Measurements from ENCODE around the gene RTKN2. TPM values are rescaled to one million over a fixed set of nuclear protein-coding genes. Genes with fewer than 3 reads are reported as not detected.

The RTKN2 gene
- total RNA-seq, 2 experiments from 2014 or later = 2.9 to 3.8 TPM

DNA sequence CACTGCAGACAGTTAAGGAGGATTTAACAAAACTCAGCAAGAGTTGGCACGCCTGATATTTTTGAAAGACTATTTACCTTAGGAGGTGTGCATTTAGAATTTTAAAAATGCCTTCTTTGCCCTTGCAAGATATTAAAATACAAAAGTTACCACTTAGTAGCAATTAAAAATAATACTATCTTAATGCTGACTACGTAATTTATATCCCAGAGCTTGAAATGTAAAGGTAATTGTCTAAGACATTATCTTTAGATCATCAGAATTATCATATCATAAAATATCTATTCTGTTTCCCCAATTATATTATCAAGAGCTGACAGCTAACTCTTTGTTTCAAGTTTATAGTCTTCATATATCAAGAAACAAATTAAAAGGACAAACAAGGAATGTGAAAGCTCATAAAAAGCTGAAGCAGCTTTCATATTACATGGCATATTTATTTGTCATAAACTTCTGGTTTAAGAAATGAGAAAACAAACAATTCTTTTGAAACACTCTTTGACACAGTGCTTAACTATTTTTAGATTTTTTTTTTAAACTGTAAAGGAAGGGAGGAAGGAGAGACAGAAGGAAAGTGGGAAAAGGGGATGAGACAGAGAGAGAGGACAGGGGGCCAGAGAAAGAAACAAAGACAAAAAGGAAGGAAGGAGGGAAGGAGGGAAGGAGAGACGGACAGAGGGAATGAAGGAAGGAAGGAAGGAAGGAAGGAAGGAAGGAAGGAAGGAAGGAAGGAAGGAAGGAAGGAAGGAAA, 73.5 kb downstream of the RTKN2 start:
- Mint-ChIP-seq H3K4me3 (no peak overlapping the region), H3K27me3 (no peaks in the 10 kb centered on the region), H3K9me3 (ENCODE audit: low read depth) (no peaks in the 10 kb centered on the region), H3K4me1 (peaks cover 26% of the 10 kb centered on the region), H3K36me3 (peaks cover 17% of the 10 kb centered on the region), H3K27ac (peak overlapping the region; percentile 36)
- no peak for DNase-seq
- no peak for ATAC-seq
- CTCF ChIA-PET = interaction anchor here (1.2 to 2.3 kb wide), 4 partner anchors 10 to 295 kb away, joined by 3 to 7 read pairs (median 4); no protein-coding TSS in a partner anchor

DNA sequence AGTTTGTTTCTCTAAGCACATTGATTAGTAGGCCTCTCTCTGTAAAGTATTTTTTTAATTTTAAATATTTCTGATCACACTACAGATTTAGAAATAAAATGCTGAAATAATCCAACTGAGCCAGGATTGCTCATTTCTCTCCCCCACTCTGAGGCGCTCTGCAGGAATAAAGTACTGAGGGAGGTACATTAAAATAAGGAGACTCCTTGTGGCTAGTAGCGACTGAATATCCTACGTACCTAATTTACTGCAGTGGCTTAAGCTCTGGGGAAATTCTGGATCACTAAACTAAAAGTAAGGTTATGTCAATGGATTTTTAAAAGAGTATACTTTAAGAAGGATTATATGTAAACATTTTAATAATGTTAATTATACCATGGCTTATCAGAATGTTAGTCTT, 75.2 kb downstream of the RTKN2 start:
- CTCF ChIA-PET = no interaction called here
- no peaks in the 10 kb centered on the region for H3K9me3 Mint-ChIP-seq (ENCODE audit: low read depth)
- no peak for DNase-seq
- no peak overlapping the region for H3K4me3 Mint-ChIP-seq
- no peak overlapping the region for H3K27ac Mint-ChIP-seq
- H3K36me3 Mint-ChIP-seq = peaks cover 24% of the 10 kb centered on the region
- no peaks in the 10 kb centered on the region for H3K27me3 Mint-ChIP-seq
- peaks cover 19% of the 10 kb centered on the region for H3K4me1 Mint-ChIP-seq
- no peak for ATAC-seq

DNA sequence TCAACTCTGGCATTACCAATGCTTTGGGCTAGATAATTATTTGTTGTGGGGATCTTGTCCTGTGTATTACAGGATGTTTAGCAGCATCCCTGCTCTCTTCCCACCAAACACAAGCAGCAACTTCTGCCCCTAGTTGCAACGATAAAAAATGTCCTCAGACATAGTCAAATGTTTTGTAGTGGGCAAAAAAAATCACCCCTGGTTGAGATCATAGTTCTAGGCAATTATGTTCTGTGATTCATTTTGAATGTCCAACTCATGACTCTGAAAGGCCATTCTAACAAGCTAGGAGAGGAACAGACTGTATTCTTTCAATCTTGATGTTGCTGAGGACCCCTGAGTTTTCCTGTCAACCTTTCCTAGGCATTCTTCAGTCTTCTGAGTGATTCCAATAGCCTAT, 79.5 kb downstream of the RTKN2 start:
- Mint-ChIP-seq H3K4me1 (peaks cover 46% of the 10 kb centered on the region), H3K27ac (peak overlapping the region; percentile 11)
- CTCF ChIA-PET = interaction anchor here (1.5 to 2.7 kb wide), 2 partner anchors 9 to 56 kb away, joined by 7 to 11 read pairs; no protein-coding TSS in a partner anchor

DNA sequence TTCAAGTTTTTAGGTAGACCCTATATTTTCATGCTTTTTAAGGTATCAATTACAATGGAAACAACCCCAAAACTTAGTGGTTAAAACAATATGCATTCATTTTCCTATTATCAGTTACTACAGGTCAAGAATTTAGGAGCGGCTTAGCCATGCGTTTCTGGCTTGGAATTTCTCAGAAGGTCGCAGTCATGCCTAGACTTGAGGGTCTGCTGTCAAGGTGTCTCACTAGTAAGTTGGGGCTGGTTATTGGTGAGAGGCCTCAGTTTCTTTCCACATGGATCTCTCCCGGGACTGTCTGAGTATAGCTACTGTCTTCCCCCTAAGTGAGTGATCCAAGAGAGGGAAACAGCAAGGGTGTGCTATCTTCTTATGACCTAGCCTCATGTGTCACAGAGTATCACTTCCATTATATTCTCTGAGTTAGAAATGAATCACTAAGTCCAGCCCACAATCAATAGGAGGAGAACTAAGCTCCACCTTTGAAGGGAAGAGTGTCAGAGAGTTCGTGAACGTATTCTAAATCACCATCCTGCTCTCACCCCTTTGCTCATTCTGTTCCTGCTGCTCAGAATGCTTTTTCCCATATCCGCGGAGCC, 80.5 kb downstream of the RTKN2 start:
- Mint-ChIP-seq H3K27me3 (no peaks in the 10 kb centered on the region), H3K9me3 (ENCODE audit: low read depth) (no peaks in the 10 kb centered on the region), H3K4me1 (peaks cover 55% of the 10 kb centered on the region), H3K4me3 (no peak overlapping the region), H3K27ac (peak overlapping the region; percentile 92), H3K36me3 (peaks cover 30% of the 10 kb centered on the region)
- CTCF ChIA-PET = interaction anchor here (1.0 to 2.7 kb wide), 4 partner anchors 10 to 142 kb away, joined by 3 to 11 read pairs (median 6); no protein-coding TSS in a partner anchor
- ATAC-seq = no peak
- DNase-seq = no peak

More for the DNA sequence above, 79.5 kb downstream of the RTKN2 start:
- no peaks in the 10 kb centered on the region for H3K27me3 Mint-ChIP-seq
- H3K9me3 Mint-ChIP-seq (ENCODE audit: low read depth) = no peaks in the 10 kb centered on the region
- no peak overlapping the region for H3K4me3 Mint-ChIP-seq
- no peak for ATAC-seq
- no peak for DNase-seq
- peaks cover 30% of the 10 kb centered on the region for H3K36me3 Mint-ChIP-seq

DNA sequence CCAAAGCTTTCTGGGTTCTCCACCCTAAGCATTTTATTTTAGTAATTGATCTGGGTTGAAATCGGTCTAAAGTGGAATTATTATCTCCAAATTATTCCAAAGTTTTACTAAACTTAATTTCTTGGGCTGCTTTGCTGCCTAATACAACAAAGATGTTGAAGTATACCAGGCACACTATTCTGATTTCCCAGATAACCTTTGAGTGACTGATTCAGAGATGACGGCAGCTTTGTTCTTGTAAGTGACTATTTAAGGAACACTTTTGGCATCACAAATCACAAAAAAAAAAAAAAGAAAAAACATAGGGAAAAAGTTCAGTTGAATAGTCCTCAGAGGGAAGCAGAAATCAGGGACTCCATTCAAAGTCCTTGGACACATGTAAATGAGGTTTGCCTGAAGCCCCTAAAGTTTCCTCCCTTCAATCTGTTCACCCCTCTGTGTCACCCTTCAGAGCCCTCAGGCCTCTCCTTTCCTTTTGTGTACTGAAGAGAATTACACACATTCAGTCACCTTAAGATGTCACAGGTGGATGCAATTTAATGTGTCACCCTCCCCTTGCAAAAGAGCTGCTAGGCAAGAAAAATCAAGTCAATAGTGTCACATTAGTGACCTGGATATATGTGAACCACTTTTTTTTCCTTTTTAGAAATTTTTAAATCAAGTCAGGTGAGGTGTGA, 81.5 kb downstream of the RTKN2 start:
- Mint-ChIP-seq H3K27ac (peak overlapping the region; percentile 92), H3K36me3 (peaks cover 28% of the 10 kb centered on the region), H3K27me3 (no peaks in the 10 kb centered on the region), H3K4me1 (peaks cover 63% of the 10 kb centered on the region), H3K9me3 (ENCODE audit: low read depth) (no peaks in the 10 kb centered on the region), H3K4me3 (no peak overlapping the region)
- DNase-seq = no peak
- CTCF ChIA-PET = interaction anchor here (2.7 to 6.8 kb wide), 2 partner anchors 11 to 57 kb away, joined by 11 to 39 read pairs; no protein-coding TSS in a partner anchor
- ATAC-seq = no peak

DNA sequence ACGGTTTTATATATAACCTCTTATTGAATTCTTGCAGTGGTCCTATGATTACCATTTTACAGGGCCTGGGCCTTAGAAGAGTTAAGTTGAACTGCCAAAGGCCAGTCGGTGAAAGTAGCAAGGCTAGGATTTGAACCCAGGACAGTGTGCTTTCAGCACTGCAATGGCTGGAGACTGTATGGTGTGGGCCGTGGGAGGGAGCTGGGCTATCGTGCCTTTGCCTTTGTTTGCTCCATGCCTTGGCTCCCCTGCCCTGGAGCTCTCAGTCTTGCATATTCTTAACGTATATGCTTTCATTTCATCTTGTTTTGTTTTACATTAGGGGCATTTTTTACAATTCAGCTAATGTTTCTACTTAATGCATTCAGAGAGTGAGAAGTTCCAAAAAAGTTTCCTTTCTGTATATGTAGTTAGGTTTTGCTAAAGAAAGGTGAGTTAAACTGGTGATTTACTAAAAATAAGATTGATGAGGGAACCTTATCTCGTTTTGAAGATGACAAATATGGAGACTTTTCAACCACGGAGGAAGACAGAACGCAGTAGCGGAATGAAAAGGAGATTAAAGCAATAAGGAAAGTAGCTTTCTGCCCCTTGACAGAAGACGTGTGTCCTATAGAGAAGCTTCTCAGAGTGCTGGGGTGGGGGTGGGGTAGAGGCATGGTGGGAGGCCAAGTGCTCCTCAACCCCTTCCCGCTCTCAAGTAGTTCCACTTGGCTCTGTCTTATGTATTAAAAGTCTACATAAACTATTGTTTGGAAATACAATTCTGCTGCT, 82.5 kb downstream of the RTKN2 start:
- H3K9me3 Mint-ChIP-seq (ENCODE audit: low read depth) = peaks cover under 1% of the 10 kb centered on the region
- peak overlapping the region; percentile 92 for H3K27ac Mint-ChIP-seq
- ATAC-seq (peak; percentile 50), DNase-seq (peak; percentile 51)
- H3K4me3 Mint-ChIP-seq = peak overlapping the region; percentile 39
- CTCF ChIA-PET = interaction anchor here (0.9 to 6.8 kb wide), 4 partner anchors 9 to 147 kb away, joined by 3 to 39 read pairs (median 8); no protein-coding TSS in a partner anchor
- no peaks in the 10 kb centered on the region for H3K27me3 Mint-ChIP-seq
- peaks cover 71% of the 10 kb centered on the region for H3K4me1 Mint-ChIP-seq
- H3K36me3 Mint-ChIP-seq = peaks cover 36% of the 10 kb centered on the region

DNA sequence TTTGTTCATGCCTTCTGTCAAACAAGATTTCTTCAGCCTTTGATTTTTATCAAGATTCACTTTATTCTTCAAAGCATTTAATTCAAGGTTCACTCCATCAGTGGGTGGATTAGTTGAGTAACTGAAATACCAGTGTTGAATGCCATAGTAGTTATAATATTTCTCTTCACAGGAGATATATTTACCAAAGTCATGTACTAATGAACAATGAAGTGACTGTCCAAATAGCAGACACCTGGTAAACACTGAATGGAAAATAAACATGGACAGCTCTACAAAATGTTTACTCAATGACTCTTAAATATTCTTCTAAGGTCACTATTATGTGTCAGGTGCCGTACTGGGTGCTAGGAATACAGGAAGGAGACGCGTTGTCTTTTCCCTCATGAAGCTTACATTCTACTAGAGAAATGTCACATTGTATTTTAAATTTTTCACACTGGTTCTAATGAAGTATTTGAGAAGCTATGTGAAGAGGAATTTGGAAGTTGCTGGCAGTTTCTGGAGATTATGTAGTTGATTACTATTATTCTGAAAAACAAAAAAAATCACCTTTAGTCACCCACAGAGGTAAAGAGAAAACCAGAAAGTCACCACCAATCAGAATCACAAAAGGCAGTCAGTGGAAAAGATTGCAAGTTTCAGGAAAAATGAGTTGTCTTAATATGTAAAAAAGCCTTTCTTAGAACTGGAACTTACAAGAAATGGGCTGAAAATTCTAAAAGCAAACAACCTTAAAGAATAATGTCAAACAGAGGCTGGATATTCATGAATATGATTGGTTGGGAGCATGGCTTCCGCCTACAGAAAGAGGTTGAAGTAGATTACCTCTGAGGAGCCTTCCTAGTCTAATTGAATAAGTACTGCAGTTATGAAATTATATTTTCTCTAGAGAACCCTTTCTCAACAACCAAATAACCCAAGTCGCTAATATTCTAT, 84.5 kb downstream of the RTKN2 start:
- ATAC-seq = peak; percentile 6
- CTCF ChIA-PET = interaction anchor here (0.6 to 6.8 kb wide), 13 partner anchors 11 to 287 kb away, joined by 3 to 39 read pairs (median 3); no protein-coding TSS in a partner anchor
- peaks cover 71% of the 10 kb centered on the region for H3K4me1 Mint-ChIP-seq
- H3K27me3 Mint-ChIP-seq = no peaks in the 10 kb centered on the region
- peaks cover 41% of the 10 kb centered on the region for H3K36me3 Mint-ChIP-seq
- no peak for DNase-seq
- peak overlapping the region; percentile 92 for H3K27ac Mint-ChIP-seq
- peaks cover 8% of the 10 kb centered on the region for H3K9me3 Mint-ChIP-seq (ENCODE audit: low read depth)
- H3K4me3 Mint-ChIP-seq = peak overlapping the region; percentile 17

DNA sequence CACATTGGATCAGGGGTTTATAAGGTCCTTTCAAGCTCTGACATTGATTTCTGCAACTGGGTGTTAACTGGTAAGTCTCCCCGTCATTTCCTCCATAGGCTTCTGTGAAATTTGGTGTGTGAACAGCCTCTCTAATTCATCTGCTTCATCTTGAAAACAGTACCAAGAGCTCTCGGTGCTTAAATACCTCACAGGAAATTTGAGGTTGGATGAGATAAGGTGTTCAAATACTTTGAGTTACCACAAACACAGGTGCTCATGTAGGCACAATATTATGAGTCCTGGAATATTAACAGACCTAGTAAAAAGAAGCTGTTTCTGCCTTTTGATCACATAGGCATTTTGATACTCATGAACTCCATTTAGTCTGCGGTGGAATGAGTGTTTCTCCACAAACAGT, 85.2 kb downstream of the RTKN2 start:
- DNase-seq (peak; percentile 78), ATAC-seq (peak; percentile 76)
- CTCF ChIA-PET = interaction anchor here (0.9 to 6.8 kb wide), 9 partner anchors 12 to 145 kb away, joined by 3 to 39 read pairs (median 3); no protein-coding TSS in a partner anchor
- Mint-ChIP-seq H3K9me3 (ENCODE audit: low read depth) (peaks cover 11% of the 10 kb centered on the region), H3K27ac (peak overlapping the region; percentile 92), H3K4me3 (peak overlapping the region; percentile 17), H3K27me3 (no peaks in the 10 kb centered on the region), H3K36me3 (peaks cover 44% of the 10 kb centered on the region), H3K4me1 (peaks cover 74% of the 10 kb centered on the region)

DNA sequence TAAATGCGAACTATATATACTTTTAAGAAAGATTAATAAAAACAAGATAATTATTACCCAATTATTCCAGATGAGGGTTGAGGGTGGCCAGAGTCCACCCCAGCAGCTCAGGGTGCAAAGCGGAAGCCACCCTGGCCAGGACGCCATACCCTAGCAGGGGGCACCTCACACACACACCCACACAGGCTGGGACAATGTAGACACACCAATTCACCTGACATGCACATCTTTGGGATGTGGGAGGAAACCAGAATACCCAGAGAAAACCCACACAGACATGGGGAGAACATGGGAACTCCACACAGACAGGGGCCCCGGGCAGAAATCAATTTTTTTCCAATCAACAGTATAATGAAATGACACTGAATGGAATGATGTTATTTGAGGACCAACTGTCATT, 86.0 kb downstream of the RTKN2 start:
- Mint-ChIP-seq H3K4me1 (peaks cover 68% of the 10 kb centered on the region), H3K9me3 (ENCODE audit: low read depth) (peaks cover 12% of the 10 kb centered on the region), H3K4me3 (no peak overlapping the region), H3K27ac (peak overlapping the region; percentile 83), H3K27me3 (no peaks in the 10 kb centered on the region), H3K36me3 (peaks cover 43% of the 10 kb centered on the region)
- CTCF ChIA-PET = interaction anchor here (0.9 to 6.8 kb wide), 4 partner anchors 13 to 144 kb away, joined by 3 to 39 read pairs (median 6); no protein-coding TSS in a partner anchor
- ATAC-seq = no peak
- DNase-seq = no peak

DNA sequence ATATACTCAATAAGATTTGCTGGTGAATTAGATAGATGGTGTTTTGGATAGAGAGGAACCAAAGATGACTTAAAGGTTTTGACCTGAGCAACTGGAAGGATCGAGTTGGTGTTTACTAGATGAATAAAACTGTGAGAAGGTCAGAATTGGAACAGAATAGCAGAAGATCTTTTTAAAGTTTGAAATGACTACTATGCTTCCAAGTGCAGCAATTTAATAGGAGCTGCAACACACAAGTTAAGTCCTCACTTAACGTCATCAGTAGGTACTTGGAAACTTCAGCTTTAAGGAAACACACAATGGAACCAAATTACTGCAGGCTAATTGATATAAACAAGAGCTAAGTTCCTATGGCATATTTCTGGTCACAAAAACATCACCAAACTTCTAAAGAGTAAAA, 86.5 kb downstream of the RTKN2 start:
- H3K27ac Mint-ChIP-seq = peak overlapping the region; percentile 76
- H3K36me3 Mint-ChIP-seq = peaks cover 43% of the 10 kb centered on the region
- H3K9me3 Mint-ChIP-seq (ENCODE audit: low read depth) = peaks cover 13% of the 10 kb centered on the region
- peaks cover 65% of the 10 kb centered on the region for H3K4me1 Mint-ChIP-seq
- no peak for DNase-seq
- CTCF ChIA-PET = interaction anchor here (0.7 to 6.8 kb wide), 2 partner anchors 62 to 100 kb away, joined by 3 to 39 read pairs; no protein-coding TSS in a partner anchor
- H3K4me3 Mint-ChIP-seq = no peak overlapping the region
- ATAC-seq = no peak
- no peaks in the 10 kb centered on the region for H3K27me3 Mint-ChIP-seq

DNA sequence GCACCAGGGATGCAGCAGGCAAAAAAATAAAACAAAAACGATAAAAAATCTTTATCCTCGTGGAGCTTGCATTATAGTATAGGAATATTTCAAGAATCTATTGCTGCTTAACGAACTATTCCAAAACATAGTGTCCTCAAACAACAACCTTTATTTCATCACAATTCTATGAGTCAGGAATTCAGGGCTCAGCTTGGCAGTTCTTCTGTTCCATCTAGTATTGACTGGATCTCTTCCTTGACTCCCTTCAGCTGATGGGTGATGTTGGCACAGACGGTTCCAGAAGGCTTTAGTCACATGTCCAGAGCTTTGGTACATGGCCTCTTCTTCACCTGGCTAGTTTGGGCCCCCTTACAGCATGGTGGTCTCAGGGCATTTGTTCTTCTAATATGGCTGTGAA, 88.0 kb downstream of the RTKN2 start:
- H3K36me3 Mint-ChIP-seq = peaks cover 53% of the 10 kb centered on the region
- CTCF ChIA-PET = interaction anchor here (0.9 to 6.8 kb wide), 4 partner anchors 60 to 81 kb away, joined by 3 to 39 read pairs (median 4); no protein-coding TSS in a partner anchor

DNA sequence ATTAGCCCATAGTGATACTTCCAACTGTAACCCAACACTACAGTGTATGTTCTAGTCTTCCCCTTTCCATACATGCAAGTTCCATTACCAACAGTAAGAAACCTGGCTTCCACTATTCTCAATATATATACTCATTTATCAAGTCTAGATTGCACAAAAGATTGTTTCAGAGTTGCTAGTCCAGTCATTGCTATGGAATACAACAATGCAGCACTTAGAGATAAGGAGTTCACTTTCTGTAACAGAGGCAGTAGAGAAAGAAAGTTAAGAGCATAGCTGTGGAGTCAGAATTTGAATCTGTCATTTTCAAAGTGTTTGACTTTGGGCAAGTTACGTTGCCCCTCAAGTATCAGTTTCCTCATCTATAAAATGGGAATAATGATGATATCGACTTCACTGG, 90.1 kb downstream of the RTKN2 start:
- peaks cover 59% of the 10 kb centered on the region for H3K36me3 Mint-ChIP-seq
- H3K27ac Mint-ChIP-seq = no peak overlapping the region
- H3K4me1 Mint-ChIP-seq = peaks cover 53% of the 10 kb centered on the region
- no peaks in the 10 kb centered on the region for H3K27me3 Mint-ChIP-seq
- H3K4me3 Mint-ChIP-seq = no peak overlapping the region
- H3K9me3 Mint-ChIP-seq (ENCODE audit: low read depth) = peaks cover 16% of the 10 kb centered on the region
- DNase-seq = no peak
- CTCF ChIA-PET = no interaction called here
- no peak for ATAC-seq

More for the DNA sequence above, 88.0 kb downstream of the RTKN2 start:
- Mint-ChIP-seq H3K4me1 (peaks cover 62% of the 10 kb centered on the region), H3K27ac (no peak overlapping the region), H3K27me3 (no peaks in the 10 kb centered on the region), H3K4me3 (no peak overlapping the region), H3K9me3 (ENCODE audit: low read depth) (peaks cover 16% of the 10 kb centered on the region)
- ATAC-seq = no peak
- no peak for DNase-seq

Measured in activated CD8-positive, alpha-beta memory T cell treated with anti-CD3 and anti-CD28 coated beads, Interleukin-2, amount 10 ng/mL, durations not matched to agents 7 days and 5 days (primary cell).